HEK293 (cell line): Measurements from ENCODE around the gene ITPA.

Source experiments
- BCL11A ChIP-seq: fragments of 450-650 bp; formaldehyde crosslinking; IDR thresholded peaks from 2 replicates; pipeline ENCODE4 v1.5.1; 2016; ENCODE audit warnings: low read depth, missing biosample characterization, missing genetic modification characterization
- GLIS2 ChIP-seq: fragments of 450-650 bp; formaldehyde crosslinking; IDR thresholded peaks from 2 replicates; pipeline ENCODE4 v1.5.1; 2016; ENCODE audit warnings: missing biosample characterization, missing genetic modification characterization
- KLF16 ChIP-seq: fragments of 450-650 bp; formaldehyde crosslinking; IDR thresholded peaks from 2 replicates; pipeline ENCODE4 v1.5.1; 2017; ENCODE audit warnings: missing biosample characterization, missing genetic modification characterization
- KLF17 ChIP-seq: fragments of 450-650 bp; formaldehyde crosslinking; IDR thresholded peaks from 2 replicates; pipeline ENCODE4 v1.5.1; 2016; ENCODE audit warnings: missing biosample characterization, missing genetic modification characterization
- SCRT2 ChIP-seq: fragments of 450-650 bp; formaldehyde crosslinking; IDR thresholded peaks from 2 replicates; pipeline ENCODE4 v1.5.1; 2016; ENCODE audit warnings: missing biosample characterization, missing genetic modification characterization
- WT1 ChIP-seq: fragments of 450-650 bp; formaldehyde crosslinking; IDR thresholded peaks from 2 replicates; pipeline ENCODE4 v1.5.1; 2016; ENCODE audit warnings: missing biosample characterization, missing genetic modification characterization
- ZBTB17 ChIP-seq: fragments of 450-650 bp; formaldehyde crosslinking; IDR thresholded peaks from 2 replicates; pipeline ENCODE4 v1.5.1; 2016; ENCODE audit warnings: missing biosample characterization, missing genetic modification characterization
- ZBTB48 ChIP-seq: fragments of 450-650 bp; formaldehyde crosslinking; IDR thresholded peaks from 2 replicates; pipeline ENCODE4 v1.5.1; 2016; ENCODE audit warnings: missing biosample characterization, missing genetic modification characterization
- ZBTB8A ChIP-seq: fragments of 450-650 bp; formaldehyde crosslinking; IDR thresholded peaks from 2 replicates; pipeline ENCODE4 v1.5.1; 2016; ENCODE audit warnings: missing biosample characterization, missing genetic modification characterization
- ZEB2 ChIP-seq: fragments of 450-650 bp; formaldehyde crosslinking; IDR thresholded peaks from 2 replicates; pipeline ENCODE4 v1.5.1; 2016; ENCODE audit warnings: missing biosample characterization, missing genetic modification characterization
- ZNF223 ChIP-seq: fragments of 450-650 bp; formaldehyde crosslinking; IDR thresholded peaks from 2 replicates; pipeline ENCODE4 v1.5.1; 2016; ENCODE audit warnings: missing biosample characterization, missing genetic modification characterization
- ZNF335 ChIP-seq: fragments of 450-650 bp; formaldehyde crosslinking; conservative IDR thresholded peaks from 2 replicates; pipeline ENCODE4 v1.5.1; 2016; ENCODE audit warnings: missing biosample characterization, missing genetic modification characterization
- ZNF501 ChIP-seq: fragments of 450-650 bp; formaldehyde crosslinking; IDR thresholded peaks from 2 replicates; pipeline ENCODE4 v1.5.1; 2016; ENCODE audit warnings: missing biosample characterization, missing genetic modification characterization
- ZNF76 ChIP-seq: fragments of 450-650 bp; formaldehyde crosslinking; IDR thresholded peaks from 2 replicates; pipeline ENCODE4; 2016; ENCODE audit warnings: low read depth, missing biosample characterization, missing genetic modification characterization, borderline replicate concordance
- ZNF777 ChIP-seq: fragments of 450-650 bp; formaldehyde crosslinking; IDR thresholded peaks from 2 replicates; pipeline ENCODE4 v1.5.1; 2017; ENCODE audit warnings: missing biosample characterization, missing genetic modification characterization, borderline replicate concordance
- ZSCAN16 ChIP-seq: fragments of 450-650 bp; formaldehyde crosslinking; IDR thresholded peaks from 2 replicates; pipeline ENCODE4 v1.5.1; 2016; ENCODE audit warnings: missing biosample characterization, missing genetic modification characterization
- ZSCAN5A ChIP-seq: fragments of 450-650 bp; formaldehyde crosslinking; IDR thresholded peaks from 2 replicates; pipeline ENCODE4 v1.5.1; 2016; ENCODE audit warnings: missing biosample characterization, missing genetic modification characterization
- TF ChIP-seq, protein P1 (sequence below): fragments of 450-650 bp; formaldehyde crosslinking; IDR thresholded peaks from 2 replicates; pipeline ENCODE4 v1.5.1; 2016; ENCODE audit warnings: missing biosample characterization, missing genetic modification characterization
- TF ChIP-seq, protein P2 (sequence below): fragments of 450-650 bp; formaldehyde crosslinking; conservative IDR thresholded peaks from 2 replicates; pipeline ENCODE4 v1.5.1; 2016; ENCODE audit warnings: low read depth, missing biosample characterization, missing genetic modification characterization
- TF ChIP-seq, protein P3 (sequence below): fragments of 450-650 bp; formaldehyde crosslinking; IDR thresholded peaks from 2 replicates; pipeline ENCODE4 v1.5.1; 2016; ENCODE audit warnings: missing biosample characterization, missing genetic modification characterization

ITPA gene

GRCh38 chr20:3173610-3174441 lies 35.5 kb upstream of the ITPA start (continued):
- TF ChIP-seq, protein P1, sequence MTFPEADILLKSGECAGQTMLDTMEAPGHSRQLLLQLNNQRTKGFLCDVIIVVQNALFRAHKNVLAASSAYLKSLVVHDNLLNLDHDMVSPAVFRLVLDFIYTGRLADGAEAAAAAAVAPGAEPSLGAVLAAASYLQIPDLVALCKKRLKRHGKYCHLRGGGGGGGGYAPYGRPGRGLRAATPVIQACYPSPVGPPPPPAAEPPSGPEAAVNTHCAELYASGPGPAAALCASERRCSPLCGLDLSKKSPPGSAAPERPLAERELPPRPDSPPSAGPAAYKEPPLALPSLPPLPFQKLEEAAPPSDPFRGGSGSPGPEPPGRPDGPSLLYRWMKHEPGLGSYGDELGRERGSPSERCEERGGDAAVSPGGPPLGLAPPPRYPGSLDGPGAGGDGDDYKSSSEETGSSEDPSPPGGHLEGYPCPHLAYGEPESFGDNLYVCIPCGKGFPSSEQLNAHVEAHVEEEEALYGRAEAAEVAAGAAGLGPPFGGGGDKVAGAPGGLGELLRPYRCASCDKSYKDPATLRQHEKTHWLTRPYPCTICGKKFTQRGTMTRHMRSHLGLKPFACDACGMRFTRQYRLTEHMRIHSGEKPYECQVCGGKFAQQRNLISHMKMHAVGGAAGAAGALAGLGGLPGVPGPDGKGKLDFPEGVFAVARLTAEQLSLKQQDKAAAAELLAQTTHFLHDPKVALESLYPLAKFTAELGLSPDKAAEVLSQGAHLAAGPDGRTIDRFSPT (tag by site-specific recombination), result peak; percentile 40
- TF ChIP-seq ZNF501 (tag by site-specific recombination) (peak; percentile 43; the same call in 1 of the 2 replicates), ZNF777 (tag by site-specific recombination) (peak; percentile 86; the same call in 1 of the 2 replicates), ZSCAN5A (tag by site-specific recombination) (peak; percentile 76; the same call in 1 of the 2 replicates), GLIS2 (tag by site-specific recombination) (peak; percentile 14), KLF16 (tag by site-specific recombination) (peak; percentile 36; the same call in 1 of the 2 replicates), ZNF223 (no peak), ZBTB48 (tag by site-specific recombination) (peak; percentile 63), ZBTB17 (peak; percentile 86), ZNF335 (peak; percentile 85), WT1 (peak; percentile 88), ZBTB8A (tag by site-specific recombination) (peak; percentile 99), BCL11A (0 out of 2 replicates have a peak, but pooled peaks have one; percentile 20), ZNF76 (tag by site-specific recombination) (peak; percentile 61; the same call in 1 of the 2 replicates), ZEB2 (tag by site-specific recombination) (peak; percentile 86; the same call in 1 of the 2 replicates), ZSCAN16 (tag by site-specific recombination) (peak; percentile 68), KLF17 (tag by site-specific recombination) (peak; percentile 65), SCRT2 (0 out of 2 replicates have a peak, but pooled peaks have one; percentile 9)
- TF ChIP-seq, protein P2, sequence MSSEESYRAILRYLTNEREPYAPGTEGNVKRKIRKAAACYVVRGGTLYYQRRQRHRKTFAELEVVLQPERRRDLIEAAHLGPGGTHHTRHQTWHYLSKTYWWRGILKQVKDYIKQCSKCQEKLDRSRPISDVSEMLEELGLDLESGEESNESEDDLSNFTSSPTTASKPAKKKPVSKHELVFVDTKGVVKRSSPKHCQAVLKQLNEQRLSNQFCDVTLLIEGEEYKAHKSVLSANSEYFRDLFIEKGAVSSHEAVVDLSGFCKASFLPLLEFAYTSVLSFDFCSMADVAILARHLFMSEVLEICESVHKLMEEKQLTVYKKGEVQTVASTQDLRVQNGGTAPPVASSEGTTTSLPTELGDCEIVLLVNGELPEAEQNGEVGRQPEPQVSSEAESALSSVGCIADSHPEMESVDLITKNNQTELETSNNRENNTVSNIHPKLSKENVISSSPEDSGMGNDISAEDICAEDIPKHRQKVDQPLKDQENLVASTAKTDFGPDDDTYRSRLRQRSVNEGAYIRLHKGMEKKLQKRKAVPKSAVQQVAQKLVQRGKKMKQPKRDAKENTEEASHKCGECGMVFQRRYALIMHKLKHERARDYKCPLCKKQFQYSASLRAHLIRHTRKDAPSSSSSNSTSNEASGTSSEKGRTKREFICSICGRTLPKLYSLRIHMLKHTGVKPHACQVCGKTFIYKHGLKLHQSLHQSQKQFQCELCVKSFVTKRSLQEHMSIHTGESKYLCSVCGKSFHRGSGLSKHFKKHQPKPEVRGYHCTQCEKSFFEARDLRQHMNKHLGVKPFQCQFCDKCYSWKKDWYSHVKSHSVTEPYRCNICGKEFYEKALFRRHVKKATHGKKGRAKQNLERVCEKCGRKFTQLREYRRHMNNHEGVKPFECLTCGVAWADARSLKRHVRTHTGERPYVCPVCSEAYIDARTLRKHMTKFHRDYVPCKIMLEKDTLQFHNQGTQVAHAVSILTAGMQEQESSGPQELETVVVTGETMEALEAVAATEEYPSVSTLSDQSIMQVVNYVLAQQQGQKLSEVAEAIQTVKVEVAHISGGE (tag by site-specific recombination), result peak; percentile 38
- TF ChIP-seq, protein P3, sequence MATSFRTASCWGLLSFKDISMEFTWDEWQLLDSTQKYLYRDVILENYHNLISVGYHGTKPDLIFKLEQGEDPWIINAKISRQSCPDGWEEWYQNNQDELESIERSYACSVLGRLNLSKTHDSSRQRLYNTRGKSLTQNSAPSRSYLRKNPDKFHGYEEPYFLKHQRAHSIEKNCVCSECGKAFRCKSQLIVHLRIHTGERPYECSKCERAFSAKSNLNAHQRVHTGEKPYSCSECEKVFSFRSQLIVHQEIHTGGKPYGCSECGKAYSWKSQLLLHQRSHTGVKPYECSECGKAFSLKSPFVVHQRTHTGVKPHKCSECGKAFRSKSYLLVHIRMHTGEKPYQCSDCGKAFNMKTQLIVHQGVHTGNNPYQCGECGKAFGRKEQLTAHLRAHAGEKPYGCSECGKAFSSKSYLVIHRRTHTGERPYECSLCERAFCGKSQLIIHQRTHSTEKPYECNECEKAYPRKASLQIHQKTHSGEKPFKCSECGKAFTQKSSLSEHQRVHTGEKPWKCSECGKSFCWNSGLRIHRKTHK (tag by site-specific recombination), result no peak
